Muscle layer of colon (tissue), 2 donors: ENCODE results near the gene INHBC.

Experiments used
- H3K27ac ChIP-seq: one replicate; pipeline ENCODE4 v1.7.0; 2013; ENCODE audit warnings: low read depth, mild to moderate bottlenecking, low read length, moderate library complexity
- H3K27me3 ChIP-seq, 2 donors: one replicate each; pipeline ENCODE4 v1.7.0; 2013; ENCODE audit warnings: low read length in 2 of 2, mild to moderate bottlenecking in 2 of 2; ENCODE audit not compliant: insufficient read depth in 2 of 2, control insufficient read depth in 1 of 2
- H3K36me3 ChIP-seq: one replicate; pipeline ENCODE4 v1.7.0; 2013; ENCODE audit warnings: mild to moderate bottlenecking, low read length; ENCODE audit not compliant: insufficient read depth
- H3K4me1 ChIP-seq: one replicate; pipeline ENCODE4 v1.7.0; 2013; ENCODE audit warnings: mild to moderate bottlenecking, low read length; ENCODE audit not compliant: insufficient read depth
- H3K4me3 ChIP-seq, 2 donors: one replicate each; pipeline ENCODE4 v1.7.0; 2013; ENCODE audit warnings: low read length in 2 of 2, low read depth in 1 of 2, mild to moderate bottlenecking in 1 of 2, moderate library complexity in 1 of 2
- H3K9ac ChIP-seq: one replicate; pipeline ENCODE4 v1.7.0; 2013; ENCODE audit warnings: low read length
- H3K9me3 ChIP-seq: one replicate; pipeline ENCODE4 v1.7.0; 2013; ENCODE audit warnings: mild to moderate bottlenecking, low read length
- donor health status: abdominal sarcoma.
- donor health status: Adenocarcinoma of cecum.

INHBC gene

DNA sequence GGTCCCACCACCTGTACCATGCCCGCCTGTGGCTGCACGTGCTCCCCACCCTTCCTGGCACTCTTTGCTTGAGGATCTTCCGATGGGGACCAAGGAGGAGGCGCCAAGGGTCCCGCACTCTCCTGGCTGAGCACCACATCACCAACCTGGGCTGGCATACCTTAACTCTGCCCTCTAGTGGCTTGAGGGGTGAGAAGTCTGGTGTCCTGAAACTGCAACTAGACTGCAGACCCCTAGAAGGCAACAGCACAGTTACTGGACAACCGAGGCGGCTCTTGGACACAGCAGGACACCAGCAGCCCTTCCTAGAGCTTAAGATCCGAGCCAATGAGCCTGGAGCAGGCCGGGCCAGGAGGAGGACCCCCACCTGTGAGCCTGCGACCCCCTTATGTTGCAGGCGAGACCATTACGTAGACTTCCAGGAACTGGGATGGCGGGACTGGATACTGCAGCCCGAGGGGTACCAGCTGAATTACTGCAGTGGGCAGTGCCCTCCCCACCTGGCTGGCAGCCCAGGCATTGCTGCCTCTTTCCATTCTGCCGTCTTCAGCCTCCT, 21.6 kb downstream of the INHBC start:
- Histone ChIP-seq H3K9ac (no peak overlapping the region), H3K27me3 (peaks cover 0 to 12% of the 10 kb centered on the region in 2 donors), H3K27ac (no peak overlapping the region), H3K36me3 (no peaks in the 10 kb centered on the region), H3K9me3 (no peaks in the 10 kb centered on the region), H3K4me1 (peaks cover 27% of the 10 kb centered on the region), H3K4me3 (no peak overlapping the region)

DNA sequence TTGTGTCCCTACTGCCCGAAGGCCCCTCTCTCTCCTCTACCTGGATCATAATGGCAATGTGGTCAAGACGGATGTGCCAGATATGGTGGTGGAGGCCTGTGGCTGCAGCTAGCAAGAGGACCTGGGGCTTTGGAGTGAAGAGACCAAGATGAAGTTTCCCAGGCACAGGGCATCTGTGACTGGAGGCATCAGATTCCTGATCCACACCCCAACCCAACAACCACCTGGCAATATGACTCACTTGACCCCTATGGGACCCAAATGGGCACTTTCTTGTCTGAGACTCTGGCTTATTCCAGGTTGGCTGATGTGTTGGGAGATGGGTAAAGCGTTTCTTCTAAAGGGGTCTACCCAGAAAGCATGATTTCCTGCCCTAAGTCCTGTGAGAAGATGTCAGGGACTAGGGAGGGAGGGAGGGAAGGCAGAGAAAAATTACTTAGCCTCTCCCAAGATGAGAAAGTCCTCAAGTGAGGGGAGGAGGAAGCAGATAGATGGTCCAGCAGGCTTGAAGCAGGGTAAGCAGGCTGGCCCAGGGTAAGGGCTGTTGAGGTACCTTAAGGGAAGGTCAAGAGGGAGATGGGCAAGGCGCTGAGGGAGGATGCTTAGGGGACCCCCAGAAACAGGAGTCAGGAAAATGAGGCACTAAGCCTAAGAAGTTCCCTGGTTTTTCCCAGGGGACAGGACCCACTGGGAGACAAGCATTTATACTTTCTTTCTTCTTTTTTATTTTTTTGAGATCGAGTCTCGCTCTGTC, 22.3 kb downstream of the INHBC start:
- Histone ChIP-seq H3K36me3 (no peaks in the 10 kb centered on the region), H3K4me1 (peaks cover 27% of the 10 kb centered on the region), H3K9me3 (no peaks in the 10 kb centered on the region), H3K27ac (no peak overlapping the region), H3K9ac (no peak overlapping the region), H3K4me3 (no peak overlapping the region), H3K27me3 (peaks cover 0 to 15% of the 10 kb centered on the region in 2 donors)

DNA sequence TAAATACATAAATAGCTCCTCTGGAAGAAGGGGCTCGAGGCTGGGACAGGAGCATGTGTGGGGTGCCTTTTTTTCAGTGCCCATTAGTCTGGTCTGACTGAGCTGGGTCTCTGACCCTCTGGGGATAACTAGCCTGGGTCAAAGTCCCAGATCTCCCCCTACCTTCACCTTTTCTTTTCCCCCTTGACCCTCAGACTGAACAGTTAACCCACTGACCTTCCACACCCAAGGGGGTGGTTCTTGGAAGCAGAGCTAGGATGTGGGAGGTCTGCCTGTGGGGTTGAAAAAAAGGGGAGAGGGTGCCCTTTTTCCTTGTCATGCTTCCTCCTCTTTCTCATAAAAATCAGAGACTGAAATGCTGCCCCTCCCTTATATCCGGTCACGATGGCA, 24.1 kb downstream of the INHBC start:
- H3K27me3 ChIP-seq, result peaks cover 0 to 15% of the 10 kb centered on the region in 2 donors
- H3K4me3 ChIP-seq, result peak overlapping the region in 1 of 2 donors; percentile 96
- H3K9ac ChIP-seq, result peak overlapping the region; percentile 71
- H3K36me3 ChIP-seq, result no peaks in the 10 kb centered on the region
- H3K9me3 ChIP-seq, result no peaks in the 10 kb centered on the region
- H3K27ac ChIP-seq, result no peak overlapping the region
- H3K4me1 ChIP-seq, result peaks cover 22% of the 10 kb centered on the region

DNA sequence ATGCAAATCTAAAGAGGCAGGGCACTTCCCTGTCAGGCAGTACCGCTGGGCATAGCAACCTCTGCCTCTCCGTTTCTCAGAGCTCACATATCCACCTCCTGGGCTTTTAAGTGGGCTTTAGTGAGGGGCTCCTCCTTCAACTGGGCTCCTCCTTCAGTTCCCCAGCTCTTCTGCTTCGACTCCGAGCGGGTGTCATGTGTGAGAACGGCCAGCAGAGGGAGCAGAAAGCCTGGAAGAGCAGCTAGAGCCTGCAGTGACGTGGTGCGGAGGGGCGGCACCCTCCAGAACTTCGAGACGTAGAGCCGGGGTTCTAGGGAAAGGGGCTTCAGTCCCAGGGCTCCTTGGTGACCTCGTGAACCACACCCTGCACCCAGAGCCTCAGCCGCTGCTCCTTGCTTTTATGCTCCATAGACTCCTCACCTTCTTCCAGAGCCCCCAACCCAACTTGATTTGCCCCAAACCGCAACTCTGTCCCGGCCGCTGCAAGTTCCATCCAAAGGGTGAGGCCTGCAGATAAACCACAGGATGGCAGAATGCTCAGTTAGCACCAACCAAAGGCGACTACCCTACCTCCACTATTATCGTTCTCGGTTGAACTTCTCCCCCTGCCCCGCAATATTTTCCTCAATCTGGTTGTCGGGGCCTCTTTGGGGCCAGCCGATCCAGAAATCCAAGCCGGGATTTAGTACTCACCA, 24.6 kb downstream of the INHBC start:
- H3K27me3 ChIP-seq, result peaks cover 0 to 15% of the 10 kb centered on the region in 2 donors
- peak overlapping the region; percentile 35 for H3K27ac ChIP-seq
- H3K4me1 ChIP-seq, result peaks cover 22% of the 10 kb centered on the region
- peak overlapping the region; percentile 71 for H3K9ac ChIP-seq
- H3K4me3 ChIP-seq, result peak overlapping the region; percentile 48 to 96
- no peaks in the 10 kb centered on the region for H3K9me3 ChIP-seq
- no peaks in the 10 kb centered on the region for H3K36me3 ChIP-seq

DNA sequence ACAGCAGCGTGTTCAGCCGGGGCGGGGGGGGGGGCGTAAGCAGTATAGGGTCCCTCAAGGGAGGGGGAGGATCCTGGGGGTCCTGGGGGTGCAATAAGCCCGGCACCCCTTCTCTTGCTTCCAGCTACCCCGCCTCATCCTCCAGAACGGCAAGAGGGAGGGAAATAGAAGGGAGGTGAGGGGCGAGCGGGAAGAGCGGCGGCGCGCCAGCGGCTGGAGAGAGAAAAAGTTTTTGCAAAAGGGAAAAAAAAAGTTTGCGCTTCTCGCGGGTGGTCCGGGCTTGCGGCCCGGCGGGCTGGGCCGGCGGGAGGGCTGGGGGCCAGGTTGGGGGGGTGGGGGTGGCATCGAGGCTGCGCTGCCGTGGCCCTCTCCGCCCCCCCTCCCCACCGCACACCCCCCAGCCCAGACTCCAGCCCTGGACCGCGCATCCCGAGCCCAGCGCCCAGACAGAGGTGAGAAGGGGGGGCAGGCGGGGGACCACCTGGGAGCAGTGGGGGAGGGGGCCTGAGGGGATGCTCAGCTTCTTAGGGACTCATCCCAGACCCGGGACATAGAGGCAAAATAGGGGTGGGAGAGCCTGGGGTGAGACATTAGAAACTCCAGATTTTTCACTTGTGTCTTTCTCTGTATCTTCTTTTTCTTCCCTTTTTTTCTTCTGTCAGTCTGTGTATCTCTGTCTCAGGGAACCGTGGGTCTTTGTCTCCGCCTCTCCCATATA, 25.3 kb downstream of the INHBC start, which contains the start of gene GLI1:
GLI1 (plus strand) TSS at position 36 of the 718 bp plus-strand sequence. CDS start 3,907 bp downstream, outside the sequence.
- H3K9me3 ChIP-seq, result no peaks in the 10 kb centered on the region
- peaks cover 22% of the 10 kb centered on the region for H3K4me1 ChIP-seq
- peak within 1 kb of the TSS; percentile 35 for H3K27ac ChIP-seq
- peak within 1 kb of the TSS; percentile 48 to 96 for H3K4me3 ChIP-seq
- no peaks in the 10 kb centered on the region for H3K36me3 ChIP-seq
- H3K9ac ChIP-seq, result peak within 1 kb of the TSS; percentile 71
- peaks cover 0 to 15% of the 10 kb centered on the region in 2 donors for H3K27me3 ChIP-seq

DNA sequence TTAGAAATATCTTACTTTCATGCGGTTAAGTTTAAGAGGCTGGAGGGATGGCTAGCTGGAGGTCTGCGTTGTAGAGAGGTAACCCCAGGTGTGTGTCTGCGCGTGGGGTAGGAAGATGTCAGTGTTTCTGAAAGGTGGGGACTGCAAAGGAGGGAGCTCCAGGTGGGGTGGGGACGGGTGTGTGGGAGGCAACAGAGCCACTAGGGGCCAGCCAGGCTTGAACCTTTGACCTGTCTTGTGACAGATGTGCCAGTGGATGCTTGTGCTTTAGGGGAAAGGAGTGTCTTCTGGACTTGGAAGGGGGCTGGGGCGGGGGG, 25.8 kb downstream of the INHBC start:
- peaks cover 22% of the 10 kb centered on the region for H3K4me1 ChIP-seq
- H3K4me3 ChIP-seq, result peak overlapping the region; percentile 43 to 48
- no peaks in the 10 kb centered on the region for H3K36me3 ChIP-seq
- H3K9ac ChIP-seq, result no peak overlapping the region
- H3K9me3 ChIP-seq, result no peaks in the 10 kb centered on the region
- peaks cover 0 to 15% of the 10 kb centered on the region in 2 donors for H3K27me3 ChIP-seq
- H3K27ac ChIP-seq, result no peak overlapping the region

DNA sequence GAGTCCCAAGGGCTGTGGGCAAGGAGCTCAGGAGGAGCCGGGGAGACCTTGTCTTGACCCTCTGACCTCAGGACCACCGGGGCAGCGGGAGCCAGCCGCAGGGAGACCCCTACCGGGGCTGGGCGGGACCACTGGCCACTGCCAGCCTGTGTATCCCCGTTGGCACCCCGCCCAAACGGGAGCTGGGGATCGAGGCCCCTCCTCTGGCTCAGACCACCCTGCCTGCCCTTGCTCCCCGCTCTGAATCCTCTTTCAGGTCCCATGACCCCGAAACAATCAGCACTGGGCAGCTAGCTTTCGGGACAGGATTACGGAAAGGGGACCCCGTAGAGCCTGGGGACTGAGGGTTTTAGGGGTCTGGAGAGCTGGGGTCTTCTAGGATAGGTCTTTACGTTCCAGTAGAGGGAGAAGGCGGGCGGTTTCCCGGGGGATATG, 26.3 kb downstream of the INHBC start:
- Histone ChIP-seq H3K36me3 (no peaks in the 10 kb centered on the region), H3K4me3 (peak overlapping the region; percentile 74 to 76), H3K4me1 (peaks cover 22% of the 10 kb centered on the region), H3K9me3 (no peaks in the 10 kb centered on the region), H3K27ac (no peak overlapping the region), H3K27me3 (peaks cover 0 to 15% of the 10 kb centered on the region in 2 donors), H3K9ac (no peak overlapping the region)

DNA sequence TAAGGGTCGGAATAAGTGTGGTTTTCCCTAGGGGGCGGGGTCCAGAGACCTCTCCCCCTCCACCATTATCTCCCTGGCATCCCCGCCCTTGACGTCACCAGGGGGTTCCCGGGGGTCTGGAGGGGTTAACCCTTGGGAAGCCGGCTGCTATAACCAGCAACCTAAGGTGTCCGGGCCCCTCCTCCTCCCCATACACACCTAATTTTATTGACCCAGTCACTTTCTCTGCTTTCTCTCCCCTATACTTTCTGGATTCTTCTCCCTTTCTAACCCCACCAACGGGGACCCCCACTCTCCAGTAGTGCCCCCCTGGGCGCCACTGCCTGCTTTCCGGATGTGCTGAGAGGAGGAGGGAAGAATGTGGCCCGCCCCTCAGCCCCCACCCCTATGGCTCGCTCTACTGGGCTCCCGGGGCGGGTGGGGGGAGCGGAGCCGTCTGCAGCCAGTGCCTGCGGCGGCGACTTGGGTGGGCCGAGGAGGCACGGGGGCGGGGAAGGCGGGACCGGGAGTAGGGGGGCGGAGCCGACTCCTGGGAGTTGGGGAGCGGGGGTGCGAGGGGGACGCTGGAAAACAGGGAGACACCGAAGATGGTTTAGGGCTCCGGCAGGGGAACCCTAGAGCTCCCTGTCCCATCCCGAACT, 26.8 kb downstream of the INHBC start:
- peaks cover 22% of the 10 kb centered on the region for H3K4me1 ChIP-seq
- peak overlapping the region; percentile 63 for H3K27ac ChIP-seq
- H3K9ac ChIP-seq, result peak overlapping the region; percentile 19
- H3K27me3 ChIP-seq, result peaks cover 0 to 15% of the 10 kb centered on the region in 2 donors
- H3K9me3 ChIP-seq, result no peaks in the 10 kb centered on the region
- H3K4me3 ChIP-seq, result peak overlapping the region; percentile 74 to 76
- H3K36me3 ChIP-seq, result no peaks in the 10 kb centered on the region

DNA sequence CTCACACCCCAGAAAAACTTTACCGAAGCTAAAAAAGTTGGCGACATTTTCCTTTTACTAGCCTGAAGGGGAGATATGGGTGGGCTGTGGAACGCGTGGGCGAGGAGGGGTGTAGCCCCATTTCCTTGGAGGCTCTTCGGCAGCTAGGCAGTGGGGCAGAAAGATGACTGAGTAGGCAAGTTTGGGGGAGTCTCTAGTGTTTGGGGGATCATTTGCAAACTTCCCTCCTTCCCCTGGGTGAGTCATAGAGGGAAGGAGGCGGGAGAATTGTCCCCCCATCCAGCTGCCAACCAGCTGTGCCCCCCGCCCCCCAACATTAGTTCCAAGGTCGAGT, 27.3 kb downstream of the INHBC start:
- Histone ChIP-seq H3K36me3 (no peaks in the 10 kb centered on the region), H3K27me3 (peaks cover 0 to 15% of the 10 kb centered on the region in 2 donors), H3K9me3 (no peaks in the 10 kb centered on the region), H3K4me1 (peaks cover 22% of the 10 kb centered on the region), H3K9ac (peak overlapping the region; percentile 19), H3K4me3 (peak overlapping the region; percentile 74 to 76), H3K27ac (peak overlapping the region; percentile 63)

DNA sequence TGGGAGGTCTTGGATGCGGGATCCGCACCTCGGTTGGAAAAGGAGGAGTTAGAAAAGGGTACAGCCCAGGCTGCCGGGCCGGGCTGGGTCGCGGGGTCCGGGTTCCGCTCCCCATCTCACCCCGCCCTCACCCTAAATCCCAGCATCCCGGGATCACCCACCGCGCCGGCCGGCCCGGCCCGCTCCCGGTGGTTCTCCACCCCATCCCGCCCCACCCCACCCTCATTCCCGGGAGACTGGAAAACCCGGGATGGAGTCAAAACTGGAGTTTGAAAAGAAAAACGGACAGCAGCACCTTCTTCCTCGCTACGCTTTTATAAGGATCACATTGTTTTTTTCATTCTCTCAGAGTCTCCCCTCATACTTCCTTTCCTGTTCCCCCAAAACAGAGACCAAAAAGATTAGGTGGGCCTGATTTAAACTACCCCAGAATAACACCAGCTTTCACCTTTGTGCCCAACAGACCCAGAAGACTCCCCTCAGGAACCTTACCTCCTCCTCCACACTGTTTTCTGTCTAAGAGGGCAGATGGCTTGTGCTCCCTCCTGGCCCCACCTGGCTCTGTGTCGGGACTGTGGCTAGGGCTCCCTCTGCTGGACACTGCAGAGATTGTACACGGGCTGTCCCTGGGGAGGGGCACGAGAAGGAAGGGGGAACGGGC, 27.8 kb downstream of the INHBC start:
- Histone ChIP-seq H3K27ac (peak overlapping the region; percentile 79), H3K4me1 (peaks cover 22% of the 10 kb centered on the region), H3K36me3 (no peaks in the 10 kb centered on the region), H3K4me3 (peak overlapping the region; percentile 74 to 76), H3K27me3 (peaks cover 0 to 15% of the 10 kb centered on the region in 2 donors), H3K9me3 (no peaks in the 10 kb centered on the region), H3K9ac (peak overlapping the region; percentile 67)
